ENCODE results near the gene STRADB. TPM values are rescaled to one million over a fixed set of nuclear protein-coding genes. Genes with fewer than 3 reads are reported as not detected.

The STRADB gene, protein sequence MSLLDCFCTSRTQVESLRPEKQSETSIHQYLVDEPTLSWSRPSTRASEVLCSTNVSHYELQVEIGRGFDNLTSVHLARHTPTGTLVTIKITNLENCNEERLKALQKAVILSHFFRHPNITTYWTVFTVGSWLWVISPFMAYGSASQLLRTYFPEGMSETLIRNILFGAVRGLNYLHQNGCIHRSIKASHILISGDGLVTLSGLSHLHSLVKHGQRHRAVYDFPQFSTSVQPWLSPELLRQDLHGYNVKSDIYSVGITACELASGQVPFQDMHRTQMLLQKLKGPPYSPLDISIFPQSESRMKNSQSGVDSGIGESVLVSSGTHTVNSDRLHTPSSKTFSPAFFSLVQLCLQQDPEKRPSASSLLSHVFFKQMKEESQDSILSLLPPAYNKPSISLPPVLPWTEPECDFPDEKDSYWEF
- total RNA-seq = 1 to 10 TPM; 4.3 to 4.9 (median 4.7) TPM

DNA sequence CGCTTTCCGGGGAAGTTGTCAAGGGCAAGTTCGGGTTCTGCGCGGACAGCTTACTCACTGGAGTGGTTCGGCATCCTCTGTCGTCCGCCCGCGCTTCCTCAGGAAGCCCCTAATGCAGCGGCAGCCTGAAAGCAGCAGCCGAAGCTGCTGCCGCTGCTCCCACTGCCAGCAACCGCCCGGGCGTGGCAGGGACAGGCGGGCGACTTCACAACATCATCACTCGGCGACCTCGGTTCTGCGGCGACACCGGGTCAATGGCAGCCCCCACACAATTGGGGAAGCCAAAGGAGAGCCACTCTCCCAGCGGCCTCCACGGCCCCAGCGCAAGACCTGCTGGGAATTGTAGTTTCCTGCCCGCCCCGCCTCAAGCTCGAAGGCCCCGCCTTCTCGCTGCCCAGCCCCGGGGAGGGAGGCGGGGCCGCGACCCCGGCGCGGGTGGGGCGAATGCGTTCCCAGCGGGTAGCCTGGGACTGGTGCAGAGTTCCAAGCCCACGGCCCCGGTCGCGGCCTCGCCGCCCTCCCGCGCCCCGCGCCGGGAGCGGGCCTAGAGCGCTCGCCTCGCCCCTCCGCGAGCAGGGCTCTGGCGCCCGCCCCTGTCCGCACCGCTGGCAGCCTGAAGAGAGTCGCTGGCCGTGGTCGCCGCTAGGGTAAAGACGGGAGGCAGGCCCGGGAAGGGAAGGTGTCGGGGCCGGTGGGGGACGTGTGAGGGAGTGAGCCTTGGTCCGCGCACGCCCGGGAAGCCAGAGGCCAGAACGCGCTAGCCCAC is at the start of gene STRADB, which contains the start of gene TRAK2:
Gene STRADB, plus strand, starts transcription at position 449 of the 766 bp plus-strand sequence. CDS start 3,101 bp downstream, outside the sequence.
Gene TRAK2, minus strand, starts transcription at position 167 of the 766 bp plus-strand sequence. CDS start 30,951 bp downstream, outside the sequence.
- TF ChIP-seq, protein P1, sequence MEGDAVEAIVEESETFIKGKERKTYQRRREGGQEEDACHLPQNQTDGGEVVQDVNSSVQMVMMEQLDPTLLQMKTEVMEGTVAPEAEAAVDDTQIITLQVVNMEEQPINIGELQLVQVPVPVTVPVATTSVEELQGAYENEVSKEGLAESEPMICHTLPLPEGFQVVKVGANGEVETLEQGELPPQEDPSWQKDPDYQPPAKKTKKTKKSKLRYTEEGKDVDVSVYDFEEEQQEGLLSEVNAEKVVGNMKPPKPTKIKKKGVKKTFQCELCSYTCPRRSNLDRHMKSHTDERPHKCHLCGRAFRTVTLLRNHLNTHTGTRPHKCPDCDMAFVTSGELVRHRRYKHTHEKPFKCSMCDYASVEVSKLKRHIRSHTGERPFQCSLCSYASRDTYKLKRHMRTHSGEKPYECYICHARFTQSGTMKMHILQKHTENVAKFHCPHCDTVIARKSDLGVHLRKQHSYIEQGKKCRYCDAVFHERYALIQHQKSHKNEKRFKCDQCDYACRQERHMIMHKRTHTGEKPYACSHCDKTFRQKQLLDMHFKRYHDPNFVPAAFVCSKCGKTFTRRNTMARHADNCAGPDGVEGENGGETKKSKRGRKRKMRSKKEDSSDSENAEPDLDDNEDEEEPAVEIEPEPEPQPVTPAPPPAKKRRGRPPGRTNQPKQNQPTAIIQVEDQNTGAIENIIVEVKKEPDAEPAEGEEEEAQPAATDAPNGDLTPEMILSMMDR (IDR thresholded peaks at IDR 0.05) = no peak
- peak in 1 of 2 donors; percentile 14 for TF ChIP-seq POLR2A (IDR thresholded peaks at IDR 0.05)
- DNase-seq (ENCODE audit: low spot score in 2 of 2) = peak; percentile 93 to 99
- intact Hi-C loops (cut with DNase I; ENCODE audit: low total_unique reads) = no loop called here
- peak within 1 kb of the TSS; percentile 71 for H3K4me3 ChIP-seq (ENCODE audit: low read depth, poor library complexity, severe bottlenecking)
- 1 to 2% methylated on average over 18 to 43 of the region's 78 CpGs for WGBS, 2 donors

DNA sequence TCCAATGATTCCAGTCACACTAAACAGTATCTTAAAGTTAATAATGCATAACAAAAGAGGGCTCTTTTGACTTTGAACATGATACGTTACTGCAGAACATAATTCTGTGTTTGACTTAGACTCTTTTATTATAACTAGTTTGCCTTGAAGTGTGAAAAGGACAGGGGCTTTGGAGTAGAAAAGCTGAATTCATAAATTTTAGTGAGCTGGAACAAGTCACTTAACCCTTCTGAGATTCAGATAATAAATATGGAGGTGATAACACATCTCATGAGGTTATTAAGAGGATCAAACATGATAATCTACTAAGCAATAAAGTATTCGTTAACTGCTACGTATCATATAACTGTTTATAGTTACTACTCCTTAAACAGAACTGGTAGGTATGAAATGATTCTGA is 49.7 kb upstream of the STRADB start:
- intact Hi-C loops (cut with DNase I; ENCODE audit: low total_unique reads) = no loop called here
- TF ChIP-seq, protein P1 (IDR thresholded peaks at IDR 0.05) = no peak
- TF ChIP-seq POLR2A (IDR thresholded peaks at IDR 0.05) = no peak
- 94 to 95% methylated on average over 3 of the region's 3 CpGs for WGBS, 2 donors
- no peak overlapping the region for H3K4me3 ChIP-seq (ENCODE audit: low read depth, poor library complexity, severe bottlenecking)
- no peak for DNase-seq (ENCODE audit: low spot score in 2 of 2)

DNA sequence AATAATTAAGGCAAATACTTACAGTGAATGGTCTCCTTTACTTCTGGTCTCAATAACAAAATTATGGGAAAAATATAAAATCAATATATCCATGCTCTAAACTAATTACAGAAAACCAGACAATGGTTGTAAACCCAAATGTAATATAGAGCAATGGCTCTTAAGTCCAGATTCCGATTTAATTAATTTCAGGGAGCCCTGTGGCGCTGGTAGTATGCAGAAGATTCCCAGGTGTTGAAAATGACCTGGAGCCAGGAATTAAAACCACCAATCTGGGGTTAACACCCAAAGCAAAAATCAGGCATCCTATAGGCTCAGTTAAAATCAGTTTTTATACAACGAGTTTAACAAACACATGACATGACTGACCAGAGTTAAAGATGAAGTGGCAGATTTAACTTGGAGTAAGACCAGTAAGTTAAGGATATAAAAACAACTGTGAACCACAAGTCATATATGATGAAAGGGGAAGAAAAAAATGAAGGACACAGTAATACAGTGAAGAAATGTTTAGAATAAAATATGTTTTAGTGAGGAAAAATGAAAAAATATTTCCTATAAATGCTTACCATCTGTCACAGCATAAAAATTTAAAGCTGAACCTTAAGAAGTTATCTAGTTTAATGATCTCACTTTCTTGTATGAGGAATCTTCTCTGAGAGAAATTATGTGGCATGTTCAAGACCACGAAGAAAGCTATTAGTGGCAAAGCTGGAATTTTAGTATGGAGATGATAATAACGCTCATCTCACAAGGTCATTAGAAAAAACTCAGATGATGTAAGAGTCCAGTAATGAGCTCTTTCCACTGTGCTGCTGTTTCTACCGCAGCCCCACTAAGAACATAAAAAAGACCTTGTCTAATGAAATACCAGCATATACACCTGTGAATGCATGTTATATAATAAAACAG is 48.6 kb upstream of the STRADB start:
- intact Hi-C loops (cut with DNase I; ENCODE audit: low total_unique reads) = no loop called here
- TF ChIP-seq, protein P1 (IDR thresholded peaks at IDR 0.05) = no peak
- no peak for TF ChIP-seq POLR2A (IDR thresholded peaks at IDR 0.05)
- WGBS, 2 donors = 76 to 81% methylated on average over 6 of the region's 6 CpGs
- no peak for DNase-seq (ENCODE audit: low spot score in 2 of 2)
- H3K4me3 ChIP-seq (ENCODE audit: low read depth, poor library complexity, severe bottlenecking) = no peak overlapping the region

DNA sequence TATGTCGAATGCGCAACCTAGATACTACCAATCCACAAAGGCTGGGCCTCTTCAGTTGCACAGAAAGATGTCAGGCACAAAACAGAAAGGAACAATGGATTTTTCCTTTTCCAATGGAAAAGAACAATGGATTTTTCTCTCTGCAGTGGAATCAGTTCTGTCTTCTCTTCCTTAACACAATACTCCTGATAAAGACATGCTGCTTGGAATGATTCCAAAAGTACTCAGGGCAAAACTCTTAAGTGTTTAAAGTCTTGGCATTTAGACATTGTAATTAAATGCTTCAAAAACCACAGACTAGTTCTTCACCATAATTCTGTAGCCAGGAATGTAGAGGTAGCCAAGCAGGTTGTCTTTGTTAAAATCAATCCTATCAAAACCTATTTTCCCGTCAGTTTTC is 47.7 kb upstream of the STRADB start:
- 68 to 79% methylated on average over 3 of the region's 3 CpGs for WGBS, 2 donors
- no peak overlapping the region for H3K4me3 ChIP-seq (ENCODE audit: low read depth, poor library complexity, severe bottlenecking)
- intact Hi-C loops (cut with DNase I; ENCODE audit: low total_unique reads) = no loop called here
- TF ChIP-seq POLR2A (IDR thresholded peaks at IDR 0.05) = no peak
- TF ChIP-seq, protein P1 (IDR thresholded peaks at IDR 0.05) = no peak
- DNase-seq (ENCODE audit: low spot score in 2 of 2) = no peak

DNA sequence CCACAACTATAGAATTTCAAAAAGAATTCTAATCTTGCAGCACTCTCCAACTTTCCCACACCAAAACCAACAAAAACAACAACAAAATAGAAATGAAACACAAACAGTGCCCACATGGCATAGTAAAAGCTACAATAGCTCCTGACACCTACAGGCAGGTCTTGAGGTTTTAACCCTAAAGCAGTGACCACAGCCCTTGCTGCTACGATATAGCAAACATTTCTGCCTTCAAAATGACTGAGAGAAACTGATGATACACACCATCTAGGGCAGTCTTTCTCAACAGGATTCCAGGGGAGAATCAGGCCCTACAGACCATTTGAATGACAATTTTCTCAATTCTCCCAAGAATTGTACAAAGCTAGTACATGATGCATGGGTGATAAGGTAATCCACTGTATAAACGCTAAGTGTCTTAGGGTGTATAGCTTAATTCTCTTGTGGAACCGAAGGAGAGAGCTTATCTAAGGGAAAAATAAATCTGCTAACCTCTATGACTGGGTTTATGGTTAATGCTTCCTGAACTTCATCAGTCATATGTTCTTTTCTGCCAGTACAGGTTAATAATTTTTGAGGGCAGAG is 46.8 kb upstream of the STRADB start:
- 87 to 94% methylated on average over 3 of the region's 3 CpGs for WGBS, 2 donors
- no peak overlapping the region for H3K4me3 ChIP-seq (ENCODE audit: low read depth, poor library complexity, severe bottlenecking)
- TF ChIP-seq, protein P1 (IDR thresholded peaks at IDR 0.05) = no peak
- TF ChIP-seq POLR2A (IDR thresholded peaks at IDR 0.05) = no peak
- intact Hi-C loops (cut with DNase I; ENCODE audit: low total_unique reads) = no loop called here
- no peak for DNase-seq (ENCODE audit: low spot score in 2 of 2)
